ENCODE data around the gene TANK.
"Not testable (repeated sequence)": the region's sequence is repeated elsewhere in the genome, so short reads cannot be mapped to it uniquely, and the experiment has no call there.

Gene TANK

DNA sequence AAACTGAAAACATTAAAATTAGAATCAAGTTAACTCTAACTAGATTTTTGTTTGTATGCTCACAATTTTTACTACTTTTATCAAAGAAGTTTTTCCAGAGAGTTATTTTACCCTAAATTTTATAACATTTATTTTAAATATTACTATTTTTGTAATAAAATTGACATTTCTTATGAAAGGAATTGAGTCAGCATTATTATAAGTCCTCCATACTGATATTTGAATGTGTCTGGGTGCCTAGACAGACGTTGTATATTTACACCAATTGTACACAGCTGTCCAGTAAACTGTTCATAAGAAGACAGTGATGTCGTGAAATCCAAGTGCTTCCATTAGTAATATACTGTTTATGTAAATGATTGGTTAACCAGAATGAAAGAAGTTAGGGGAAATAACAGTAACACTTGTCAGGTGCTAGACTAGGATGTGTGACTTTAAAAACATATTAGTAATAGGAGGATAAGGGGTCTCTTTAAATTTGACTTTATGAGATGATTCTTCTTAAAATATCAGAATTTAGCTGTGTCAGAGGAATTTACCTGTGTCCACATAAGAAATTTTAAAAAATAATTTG lies 73.7 kb downstream of the TANK start:
- DNase-seq, result no peak

DNA sequence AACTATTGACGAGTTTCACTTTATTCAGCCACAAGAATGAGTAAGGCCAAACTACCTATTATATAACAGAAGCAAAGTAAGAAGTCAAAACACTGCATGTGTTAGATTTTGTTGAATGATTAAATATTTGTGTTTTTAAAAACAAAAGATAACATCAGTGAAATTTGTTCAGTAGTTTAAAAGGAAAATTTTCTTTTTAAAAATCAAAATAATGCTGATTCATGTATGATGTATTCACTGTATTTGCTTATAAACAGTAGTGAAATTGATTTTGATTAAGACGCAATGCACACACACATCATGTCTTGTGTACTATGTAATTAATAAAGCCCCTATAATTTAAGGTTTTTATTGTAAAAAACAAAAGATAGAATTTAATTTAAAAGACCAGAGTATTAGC lies 74.4 kb downstream of the TANK start:
- DNase-seq, result no peak

DNA sequence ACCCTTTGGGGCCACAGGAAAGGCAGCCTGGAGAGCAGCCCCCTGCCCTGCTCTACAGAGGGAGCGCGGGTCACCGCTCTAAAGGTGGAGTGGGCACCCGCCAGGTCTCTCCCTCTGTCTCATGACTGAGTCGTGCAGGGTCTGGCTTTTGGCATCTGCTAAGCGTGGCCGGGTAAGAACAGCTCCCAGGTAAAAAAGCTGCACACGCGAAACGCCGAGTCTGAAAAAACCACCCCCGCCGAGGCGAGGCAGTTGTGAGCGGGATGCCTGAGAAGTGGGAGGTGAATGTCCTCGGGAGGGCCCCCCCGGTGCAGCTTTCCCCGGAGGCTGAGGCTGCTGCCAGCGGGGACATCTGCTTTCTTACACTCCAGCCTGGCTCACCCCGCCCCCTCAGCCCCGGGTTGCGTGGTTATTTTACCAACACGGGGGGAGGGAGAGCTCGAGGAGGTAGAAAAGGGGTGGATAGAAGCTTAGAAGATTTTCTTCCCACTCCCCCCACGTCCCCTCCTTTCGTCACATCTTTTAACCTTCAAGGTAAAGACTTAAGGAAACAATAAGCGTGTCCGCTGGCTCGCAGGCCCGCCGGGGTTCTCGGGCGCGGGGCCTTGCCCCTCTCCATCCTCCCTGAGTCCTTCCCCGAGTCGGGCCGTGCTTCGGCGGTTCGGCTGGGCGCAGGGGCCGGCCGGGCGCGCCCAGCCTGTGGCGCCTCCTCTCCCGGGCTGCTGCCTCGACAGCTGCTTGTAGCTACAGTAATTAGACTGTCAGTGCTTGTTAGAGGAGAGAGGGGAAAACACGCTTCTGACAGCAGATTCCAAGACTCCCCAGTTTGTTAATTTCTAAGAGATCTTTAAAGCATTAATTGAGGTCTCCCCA lies 77.4 kb downstream of the TANK start:
- peak; percentile 66 for DNase-seq

DNA sequence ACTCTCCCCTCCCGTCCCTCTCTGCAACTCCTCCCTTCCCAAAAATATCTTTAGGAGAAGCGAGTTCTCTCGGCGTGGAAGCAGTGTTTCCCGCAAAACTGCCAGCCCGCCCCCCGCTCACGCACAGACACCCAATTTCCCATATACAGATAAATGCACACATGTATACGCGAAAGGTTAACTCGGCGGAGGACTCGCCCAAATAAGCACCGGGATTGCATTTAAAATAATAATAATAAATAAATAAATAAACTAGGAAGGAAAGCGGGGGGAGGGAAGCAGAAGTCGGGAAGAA lies 78.0 kb downstream of the TANK start:
- no peak for DNase-seq

DNA sequence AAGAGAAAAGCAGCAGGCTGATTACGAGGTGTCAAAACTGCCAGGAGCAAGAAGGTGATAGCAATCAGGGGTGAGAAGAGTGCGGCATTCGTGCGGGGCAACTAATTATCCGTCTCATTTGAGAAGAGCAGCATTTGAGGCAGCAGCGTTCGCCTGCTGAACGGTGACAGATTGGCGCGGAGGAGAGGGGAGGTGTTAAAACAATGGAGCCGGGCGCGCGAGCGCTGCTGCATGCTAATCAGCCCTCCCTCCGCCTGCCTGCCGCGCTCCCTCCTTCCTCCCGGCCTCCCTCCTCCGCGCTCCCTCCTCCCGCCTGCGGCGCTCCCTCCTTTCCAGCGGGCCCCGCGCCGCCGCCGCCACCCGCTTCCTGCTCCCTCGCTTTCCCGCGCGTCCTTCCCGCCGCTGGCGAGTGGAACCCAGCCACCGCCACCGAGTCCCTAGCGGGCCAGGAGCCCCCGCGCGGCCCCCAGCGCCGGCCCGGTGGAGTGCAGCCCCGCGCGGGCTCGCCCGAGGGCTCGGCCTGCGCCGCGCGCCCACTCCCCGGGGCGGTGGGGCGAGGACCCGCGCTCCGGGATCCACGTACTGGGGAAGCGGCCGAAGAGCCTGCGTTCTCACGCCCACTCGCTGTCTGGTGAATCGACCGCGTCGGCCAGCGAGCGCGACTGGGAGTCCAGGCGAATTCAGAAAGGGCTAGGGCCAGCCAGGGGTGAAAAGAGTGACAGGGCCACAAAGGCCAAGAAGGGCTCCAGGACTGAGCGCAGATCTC lies 78.5 kb downstream of the TANK start:
- peak; percentile 67 for DNase-seq

DNA sequence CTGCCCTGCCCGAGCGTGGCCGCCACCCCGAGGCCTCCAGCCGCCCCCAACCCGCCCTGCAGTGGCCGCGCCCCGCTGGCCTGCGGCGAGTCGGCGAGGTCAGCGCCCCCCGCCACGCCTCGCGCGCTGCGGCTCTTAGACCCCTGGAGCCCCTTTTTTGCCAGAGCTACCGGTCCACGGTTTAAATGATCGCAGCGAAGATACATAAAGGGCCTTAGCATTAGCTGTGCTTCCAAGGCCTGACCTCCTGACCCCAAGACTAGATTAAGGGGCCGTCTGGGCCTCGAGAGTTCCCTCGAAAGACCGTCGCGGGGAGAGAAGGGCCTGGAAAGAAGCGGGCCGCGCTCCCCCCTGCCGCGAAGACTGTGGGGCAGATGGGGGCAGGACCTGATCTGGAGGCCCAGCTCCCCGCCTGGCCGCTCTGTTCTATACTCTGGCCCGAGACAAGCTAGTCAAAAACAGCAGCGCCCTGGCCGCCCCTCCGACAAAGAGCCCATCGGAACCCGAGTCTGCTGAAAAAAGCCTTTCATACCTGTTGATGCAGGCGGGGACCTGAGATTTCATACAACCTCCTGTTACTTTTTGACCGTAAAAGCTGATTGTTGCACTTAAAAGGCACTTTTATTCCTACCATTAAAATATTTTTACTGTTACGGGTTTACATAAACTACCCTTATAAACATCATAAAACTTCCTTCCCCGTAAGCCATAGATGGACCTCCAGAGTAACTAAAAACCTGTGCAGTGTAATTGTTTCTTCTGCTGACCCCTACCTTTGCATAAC lies 79.3 kb downstream of the TANK start:
- no peak for DNase-seq

DNA sequence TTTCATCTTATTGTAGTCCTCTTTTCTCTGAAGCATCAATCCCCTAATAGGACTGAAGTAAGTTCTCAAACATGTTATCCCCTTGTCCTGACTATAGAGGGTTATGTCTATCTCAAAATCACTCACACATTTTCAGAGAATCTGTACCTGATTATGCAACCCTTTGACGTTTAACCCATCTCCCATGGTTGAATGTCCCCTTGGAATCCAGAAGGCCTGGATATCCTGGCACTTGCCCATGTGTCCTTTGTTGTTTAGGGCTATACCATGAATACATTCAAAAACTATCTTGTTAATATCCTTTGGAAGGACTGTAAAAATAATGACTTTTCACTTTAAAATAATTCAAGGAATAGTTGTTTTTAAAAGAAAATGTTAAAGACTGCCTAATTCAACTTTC lies 81.7 kb downstream of the TANK start:
- DNase-seq, result no peak

DNA sequence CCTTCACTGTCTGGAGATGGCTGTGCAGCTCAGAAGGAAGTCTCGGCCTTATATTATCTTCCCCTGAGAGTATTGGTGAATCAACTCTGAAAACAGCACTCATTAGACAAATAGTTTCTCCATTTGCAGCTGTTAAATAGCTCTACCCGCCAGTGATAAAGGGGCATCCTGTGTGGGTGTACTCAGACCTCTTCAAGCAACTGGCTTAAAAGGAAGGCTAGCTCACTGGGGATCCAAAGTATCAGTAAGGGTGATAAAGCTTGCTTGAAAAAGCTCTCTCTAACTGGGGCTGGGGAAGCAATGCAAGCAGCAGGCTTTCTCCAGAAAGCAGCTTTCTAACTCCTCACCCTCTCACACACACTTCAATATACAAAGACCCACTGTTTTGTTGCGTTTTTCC lies 83.1 kb downstream of the TANK start:
- DNase-seq, result no peak

DNA sequence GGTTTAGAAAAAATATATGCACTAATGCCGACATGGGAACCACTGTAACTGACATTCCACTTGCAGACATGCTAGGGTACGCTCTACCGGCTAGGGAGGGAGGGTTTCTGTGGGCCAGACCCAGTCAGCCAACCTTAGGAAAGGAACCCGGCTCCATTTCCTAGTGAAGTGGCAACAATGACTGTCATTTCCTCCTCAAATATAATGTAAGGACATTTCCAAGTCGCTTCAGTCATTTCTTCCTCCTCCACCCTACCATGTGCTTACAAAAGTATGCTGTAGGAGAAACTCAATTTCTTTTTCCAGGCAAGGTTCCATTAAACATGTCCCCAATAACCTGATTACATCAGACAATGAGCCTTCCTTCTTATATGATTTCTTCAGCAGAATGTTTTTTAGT lies 83.7 kb downstream of the TANK start:
- DNase-seq, result no peak

DNA sequence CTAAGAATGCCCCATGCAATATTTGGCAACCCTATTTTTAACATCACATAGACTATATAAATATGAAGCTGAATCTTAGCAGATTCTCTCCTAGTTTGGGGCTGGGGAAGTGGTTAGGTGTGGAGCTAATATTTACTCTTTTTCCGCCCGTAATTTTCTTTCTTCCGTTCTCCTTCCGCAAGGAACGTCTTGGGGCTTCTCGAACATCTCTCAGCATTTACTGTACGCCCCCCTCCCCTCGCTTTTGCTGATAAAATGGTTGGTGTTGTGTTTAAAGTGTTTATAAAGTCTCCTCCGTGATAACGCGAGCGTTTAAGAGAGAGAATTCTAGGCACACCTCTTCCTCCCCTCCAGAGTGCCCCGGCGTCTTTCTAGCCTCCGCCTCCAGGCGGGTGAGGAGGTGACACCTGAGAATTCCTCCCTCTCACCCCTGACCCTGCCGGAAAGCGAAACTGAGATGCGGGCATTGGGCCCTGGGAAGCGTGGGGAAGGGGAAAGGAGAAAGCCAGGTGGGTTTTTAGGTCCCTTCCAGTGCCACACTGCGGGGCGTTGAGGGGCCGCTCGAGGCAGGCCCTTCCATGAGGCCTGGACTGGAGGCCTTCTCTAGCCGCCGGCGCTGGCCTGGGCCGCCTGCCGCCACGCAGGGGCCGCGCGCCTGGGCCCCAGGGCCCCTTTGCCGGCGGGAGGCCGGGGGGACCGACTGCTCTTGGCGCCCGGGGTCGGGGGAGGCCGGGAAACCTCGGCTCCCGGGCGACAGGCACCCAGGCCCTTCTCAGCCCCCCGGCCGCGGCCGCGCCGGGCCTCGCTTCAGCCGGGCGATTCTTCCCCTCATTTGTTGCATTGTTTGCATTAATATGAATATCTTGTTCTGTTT lies 84.4 kb downstream of the TANK start:
- peak; percentile 65 for DNase-seq

DNA sequence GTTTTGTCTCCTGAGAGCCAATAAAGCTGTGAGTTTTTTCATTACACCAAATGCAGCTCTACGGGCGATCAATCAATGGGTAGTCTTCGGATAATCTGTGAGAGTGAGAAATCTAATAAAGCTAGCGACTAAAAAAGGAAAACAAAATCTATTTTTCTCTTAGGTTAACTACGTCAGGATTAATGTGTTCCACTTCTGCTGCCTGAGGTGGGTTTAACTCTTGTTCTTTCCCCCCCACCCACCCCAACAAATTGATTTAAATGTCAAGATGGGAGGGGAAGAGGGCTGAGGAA lies 85.0 kb downstream of the TANK start:
- no peak for DNase-seq

DNA sequence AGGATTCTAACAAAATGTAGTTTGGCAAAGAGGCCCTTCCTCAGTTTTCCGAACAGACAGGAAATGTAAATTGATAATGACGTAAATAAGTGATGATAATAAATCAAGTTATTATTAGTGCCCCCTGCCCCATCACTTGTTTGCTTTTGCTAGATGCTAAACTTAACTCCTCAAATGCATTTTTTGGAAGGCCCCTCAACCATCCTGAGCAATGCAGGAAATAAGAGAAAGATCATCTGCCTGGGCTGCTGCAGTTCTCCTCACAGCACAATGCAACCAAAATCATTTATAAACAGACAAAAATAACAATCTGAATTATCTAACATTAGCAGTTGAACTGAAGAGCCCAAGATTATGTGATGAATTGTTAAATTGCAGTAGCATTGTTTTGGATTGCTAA lies 85.4 kb downstream of the TANK start:
- no peak for DNase-seq

DNA sequence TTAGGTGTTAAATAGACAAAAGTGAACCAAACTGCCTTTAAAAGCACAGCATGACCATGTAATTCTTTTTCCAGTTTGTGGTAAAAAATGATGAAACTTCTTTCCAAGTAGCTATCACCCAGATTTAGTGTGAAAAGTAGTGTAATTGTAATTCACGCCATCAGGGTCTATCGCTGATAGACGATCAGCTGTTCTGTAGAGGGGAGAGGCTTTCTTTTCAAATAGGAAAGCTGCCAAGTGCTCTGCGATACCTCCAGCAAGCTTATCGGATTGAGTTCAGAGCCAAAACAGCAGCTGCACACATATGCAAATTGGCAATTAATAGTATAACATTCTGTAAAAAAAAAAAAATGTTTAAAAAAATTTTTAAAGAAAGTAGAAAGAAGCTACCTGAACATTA lies 86.1 kb downstream of the TANK start:
- no peak for DNase-seq

DNA sequence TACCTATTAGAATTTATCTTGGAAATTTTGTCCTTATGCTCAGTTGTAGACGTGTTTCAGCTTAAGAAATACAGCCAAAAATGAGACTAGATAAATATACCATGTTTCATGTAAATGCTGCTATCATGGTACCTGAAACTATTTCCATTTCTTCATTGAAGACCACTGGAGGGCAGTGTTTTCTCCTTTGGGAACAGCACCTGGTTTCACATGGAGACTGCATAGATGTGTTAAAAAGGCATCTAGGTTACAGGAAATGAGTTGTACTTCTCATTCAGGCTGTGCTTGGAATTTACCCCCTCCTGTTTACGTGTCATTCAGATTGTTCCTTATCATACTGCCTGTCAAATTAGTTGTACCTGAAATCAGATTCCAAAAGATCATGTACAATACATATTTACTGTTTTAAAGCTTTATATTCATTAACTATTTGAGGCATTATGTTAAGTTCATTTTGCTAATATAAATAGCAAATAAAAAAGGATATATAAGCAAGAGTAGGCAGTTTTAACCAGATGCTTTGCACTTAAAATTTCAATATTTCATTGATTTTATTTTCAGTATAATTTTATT lies 90.7 kb downstream of the TANK start:
- DNase-seq, result no peak

DNA sequence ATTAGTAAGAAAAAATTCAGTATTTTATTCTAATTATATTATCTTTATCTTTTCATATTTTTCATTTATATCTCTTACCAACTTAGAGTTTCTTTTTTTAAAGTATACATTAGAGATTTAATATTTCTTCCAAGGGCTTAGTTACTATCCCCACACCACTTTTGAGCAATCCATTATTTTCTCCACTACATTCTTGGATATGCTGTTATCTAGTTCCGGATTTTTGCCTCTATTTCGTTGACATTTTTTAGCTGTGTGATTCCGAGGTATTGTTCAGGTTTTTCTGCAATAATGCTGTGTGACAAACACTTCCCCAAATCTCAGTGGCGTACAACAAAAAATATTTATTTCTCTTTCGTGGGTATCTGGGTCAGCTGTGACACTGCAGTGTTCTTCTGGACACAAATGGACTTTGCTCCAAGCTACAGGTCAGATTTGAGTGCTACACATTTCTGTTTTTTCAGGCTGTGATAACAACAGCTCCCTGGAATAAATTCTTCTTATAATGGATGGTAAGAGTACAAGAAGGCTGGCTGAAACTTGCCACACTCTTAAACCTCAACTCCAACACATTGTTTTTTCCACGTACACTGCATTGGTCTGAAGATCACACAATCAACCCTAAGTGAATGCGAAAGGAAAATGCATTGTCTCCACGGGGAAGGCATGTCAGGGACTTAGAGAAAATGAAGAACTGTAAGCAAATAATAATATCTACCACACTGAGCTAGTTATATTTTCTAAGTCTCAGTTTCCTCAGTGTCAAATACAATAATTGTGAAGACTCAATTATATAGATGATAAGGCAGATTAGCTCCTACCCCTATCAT lies 97.1 kb downstream of the TANK start:
- DNase-seq, result no peak

DNA sequence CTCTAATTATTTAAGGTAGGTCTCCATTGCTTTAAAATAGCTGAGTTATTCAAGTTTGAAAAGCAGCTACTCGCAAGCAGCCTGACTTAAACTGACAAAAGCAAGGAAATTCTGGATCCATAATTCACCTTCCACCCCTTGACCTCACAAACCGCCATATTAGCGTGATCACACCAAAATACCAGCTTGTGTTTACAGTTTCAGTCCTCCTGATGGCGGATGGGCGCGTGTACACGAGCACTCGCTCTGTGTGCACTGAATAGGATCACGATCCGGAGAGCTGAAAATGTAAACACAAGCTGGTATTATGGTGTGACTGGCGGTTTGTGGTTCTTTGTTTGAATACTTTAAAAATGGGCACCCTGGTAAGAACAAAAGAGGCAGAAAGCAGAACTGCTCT lies 105.6 kb downstream of the TANK start:
- DNase-seq, result no peak

DNA sequence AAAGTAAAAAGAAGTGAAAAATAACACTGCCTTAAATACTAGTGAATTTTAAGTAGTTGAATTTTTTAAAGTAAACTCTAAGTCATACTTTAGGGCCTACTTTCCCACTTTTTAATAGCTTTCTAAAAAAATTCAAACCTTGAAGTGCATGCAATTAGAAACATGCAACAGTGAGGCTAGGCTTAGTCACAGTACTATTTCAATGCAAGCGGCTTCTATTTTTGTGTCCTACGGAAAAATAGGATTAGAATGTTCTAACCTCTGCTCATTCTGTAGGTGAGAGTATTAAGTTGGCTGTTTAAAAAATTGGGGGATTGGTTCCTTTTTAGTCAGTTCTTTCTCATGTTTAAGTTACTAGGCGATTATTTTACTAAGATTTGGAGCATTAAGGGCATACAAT lies 108.9 kb downstream of the TANK start:
- DNase-seq, result no peak

DNA sequence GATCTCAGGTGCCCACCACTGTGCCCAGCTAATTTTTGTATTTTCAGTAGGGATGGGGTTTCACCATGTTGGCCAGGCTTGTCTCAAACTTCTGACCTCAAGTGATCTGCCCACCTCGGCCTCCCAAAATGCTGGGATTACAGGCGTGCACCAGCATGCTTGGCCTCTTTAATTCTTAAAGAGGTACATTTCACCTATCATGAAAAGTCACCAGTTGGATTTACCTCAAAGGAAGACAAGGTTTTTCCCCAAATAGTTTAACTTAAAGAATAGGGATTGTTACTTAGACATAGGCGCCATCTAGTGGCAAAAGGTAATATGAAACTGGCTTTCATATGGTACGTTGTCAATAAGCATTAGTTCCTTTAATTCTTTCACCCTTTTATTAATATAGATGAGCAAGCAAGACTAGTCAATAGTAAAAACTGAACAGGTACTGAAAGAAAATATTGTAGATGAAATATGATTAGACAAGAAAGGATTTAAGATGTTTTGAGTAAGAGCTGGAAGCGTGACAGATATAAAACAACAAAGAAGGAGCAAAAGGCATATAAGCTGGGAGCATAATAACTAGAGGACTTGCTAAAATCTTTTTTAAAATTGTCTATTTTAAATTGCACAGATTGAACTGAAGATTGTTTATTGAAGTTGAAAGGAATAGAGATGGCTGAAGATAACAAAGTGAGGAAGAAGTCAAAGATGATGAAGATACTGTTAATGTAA lies 113.0 kb downstream of the TANK start:
- no peak for DNase-seq

DNA sequence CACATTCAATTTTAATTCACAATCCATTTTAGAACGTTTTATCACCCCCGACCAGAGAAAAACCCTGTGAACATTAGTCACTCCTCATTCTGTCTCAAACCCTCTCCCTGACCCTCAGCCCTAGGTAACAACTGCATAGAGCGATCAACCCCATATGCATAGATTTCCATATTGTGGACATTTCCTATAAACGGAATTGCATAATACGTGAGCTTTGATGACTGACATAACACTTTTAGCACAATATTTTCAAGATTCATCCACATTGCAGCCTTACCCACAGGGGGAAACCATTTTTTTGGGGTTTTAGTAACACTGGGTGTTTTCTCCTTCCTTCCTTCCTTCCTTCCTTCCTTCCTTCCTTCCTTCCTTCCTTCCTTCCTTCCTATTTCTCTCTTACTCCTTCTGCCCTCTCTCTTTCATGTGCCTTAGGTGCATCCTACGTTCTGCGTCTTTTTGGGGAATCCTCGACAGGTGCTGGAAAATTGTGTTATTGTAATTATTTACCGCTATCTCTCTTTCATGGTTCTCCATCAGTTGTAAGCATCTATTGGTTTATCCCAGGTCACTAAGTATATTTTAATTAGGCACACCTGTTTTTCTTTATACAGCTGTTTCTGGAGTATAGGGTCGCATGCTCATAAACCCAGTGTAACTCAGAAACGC lies 118.5 kb downstream of the TANK start:
- DNase-seq, result not testable (repeated sequence)

DNA sequence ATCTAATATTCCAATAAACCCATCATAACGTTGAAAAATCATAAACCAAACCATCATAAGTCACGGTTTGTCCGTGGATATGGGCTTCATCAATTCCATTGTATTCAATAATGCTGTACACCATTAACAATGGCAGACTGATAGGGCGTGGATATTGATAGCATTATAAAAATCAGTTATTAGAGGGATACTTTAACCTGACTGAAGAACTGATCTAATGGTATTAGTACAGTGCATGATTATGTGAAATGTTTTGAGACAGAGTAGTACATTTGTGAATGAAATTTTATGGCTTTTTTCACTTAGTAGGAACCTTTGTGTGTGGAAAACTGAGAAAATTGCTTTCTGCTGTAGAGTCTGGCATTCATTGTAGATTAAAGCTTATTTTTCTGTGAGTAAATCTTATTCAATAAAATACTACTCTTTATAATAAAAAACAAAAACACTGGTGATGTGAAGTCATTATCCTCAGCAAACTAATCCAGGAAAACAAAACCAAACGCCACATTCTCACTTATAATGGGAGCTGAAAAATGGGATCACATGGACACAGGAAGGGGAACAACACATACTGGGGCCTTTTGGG lies 119.1 kb downstream of the TANK start:
- not testable (repeated sequence) for DNase-seq
